Fibroblast of lung (primary cell): ENCODE measurements around the gene SUGP1. TPM values are rescaled to one million over a fixed set of nuclear protein-coding genes. Genes with fewer than 3 reads are reported as not detected.

Source experiments
- DNase-seq, 2 donors: peaks; one replicate each; pipeline versions ENCODE4 v3.0.0 to v3.0.0-alpha.2; 2010; ENCODE audit warnings: low read depth in 2 of 2
- H2AFZ ChIP-seq: 2 replicates; pipeline ENCODE4 v1.5.1; 2012; ENCODE audit warnings: low read length, control low read depth, inconsistent platforms
- H3K27ac ChIP-seq: 2 replicates; pipeline ENCODE4 v1.5.1; 2011; ENCODE audit warnings: low read length, control low read depth; ENCODE audit not compliant: insufficient read depth
- H3K27me3 ChIP-seq: 2 replicates; pipeline ENCODE4 v1.5.1; 2011; ENCODE audit warnings: mild to moderate bottlenecking, low read length; ENCODE audit not compliant: control insufficient read depth, insufficient read depth
- H3K36me3 ChIP-seq: 2 replicates; pipeline ENCODE4 v1.5.1; 2011; ENCODE audit warnings: low read length; ENCODE audit not compliant: control insufficient read depth, insufficient read depth
- H3K4me1 ChIP-seq: 2 replicates; pipeline ENCODE4 v1.5.1; 2011; ENCODE audit warnings: low read length; ENCODE audit not compliant: control insufficient read depth, insufficient read depth; ENCODE audit errors: extremely low read depth
- H3K4me2 ChIP-seq: 2 replicates; pipeline ENCODE4 v1.5.1; 2011; ENCODE audit warnings: low read length, control low read depth; ENCODE audit not compliant: insufficient read depth; ENCODE audit errors: extremely low read depth
- H3K4me3 ChIP-seq, 4 experiments: fragments of 200-600 bp in 1 of 4; sonication (generic) in 1 of 4; replicated peaks in 1 of 4; 2 replicates each; pipeline ENCODE4 v1.5.1; 2011 to 2016; ENCODE audit warnings: low read length in 4 of 4, low read depth in 3 of 4, mild to moderate bottlenecking in 3 of 4, control low read depth in 2 of 4, inconsistent platforms in 1 of 4, mixed read lengths in 1 of 4; ENCODE audit not compliant: insufficient read depth in 1 of 4; ENCODE audit errors: control extremely low read depth in 1 of 4
- H3K79me2 ChIP-seq: 2 replicates; pipeline ENCODE4 v1.5.1; 2012; ENCODE audit warnings: mild to moderate bottlenecking, low read length, inconsistent platforms; ENCODE audit not compliant: control insufficient read depth, insufficient read depth
- H3K9ac ChIP-seq: 2 replicates; pipeline ENCODE4 v1.5.1; 2011; ENCODE audit warnings: mild to moderate bottlenecking, low read length, control low read depth; ENCODE audit not compliant: insufficient read depth
- H3K9me3 ChIP-seq: 2 replicates; pipeline ENCODE4 v1.5.1; 2012; ENCODE audit warnings: low read depth, low read length; ENCODE audit not compliant: control insufficient read depth, insufficient read depth
- H4K20me1 ChIP-seq: 2 replicates; pipeline ENCODE4 v1.5.1; 2011; ENCODE audit warnings: low read length; ENCODE audit not compliant: control insufficient read depth, insufficient read depth; ENCODE audit errors: extremely low read depth
- EZH2 ChIP-seq: IDR thresholded peaks from 2 replicates; pipeline ENCODE4 v1.5.1; 2012; ENCODE audit warnings: low read length, control low read depth, mild to moderate bottlenecking; ENCODE audit errors: missing control alignments
- polyA plus RNA-seq, 2 donors: library from polyadenylated mRNA; depleted of rRNA in 1 of 2; stranded (reverse) in 1 of 2; unstranded in 1 of 2; fragments of >200 nt; gene quantifications; 2 replicates each; pipeline ENCODE4 v1.2.1, GENCODE V29; 2011 to 2012; ENCODE audit warnings: missing spikeins in 1 of 2
- total RNA-seq: library from RNA; depleted of rRNA; stranded (reverse); fragments of >200 nt; gene quantifications from 2 replicates; pipeline ENCODE4 v1.2.1, GENCODE V29; 2014
- TF ChIP-seq, protein P1 (sequence below), 2 donors: IDR thresholded peaks in 1 of 2; conservative IDR thresholded peaks in 1 of 2; 1 replicate in 1 of 2; 2 replicates in 1 of 2; pipeline ENCODE4 v1.5.1; 2011 to 2012; ENCODE audit warnings: low read length in 2 of 2, control low read depth in 1 of 2, inconsistent platforms in 1 of 2, low read depth in 1 of 2, mild to moderate bottlenecking in 1 of 2

Gene SUGP1
- total and polyA plus RNA-seq, 2 donors (not counting 1 experiment from before 2014, with no cell fraction given) = 17.3 to 27.7 TPM

GRCh38 chr19:19250196-19250801 is 70.0 kb downstream of the SUGP1 start:
- Histone ChIP-seq H3K4me3 (no peak overlapping the region), H3K27ac (no peak overlapping the region), H2AFZ (no peak overlapping the region), H3K9ac (no peak overlapping the region), H3K4me1 (no peaks in the 10 kb centered on the region), H3K79me2 (no peaks in the 10 kb centered on the region), H3K27me3 (peaks cover 24% of the 10 kb centered on the region), H3K36me3 (no peaks in the 10 kb centered on the region), H3K4me2 (no peak overlapping the region), H4K20me1 (no peaks in the 10 kb centered on the region), H3K9me3 (no peaks in the 10 kb centered on the region)
- TF ChIP-seq EZH2 = no peak
- TF ChIP-seq, protein P1, sequence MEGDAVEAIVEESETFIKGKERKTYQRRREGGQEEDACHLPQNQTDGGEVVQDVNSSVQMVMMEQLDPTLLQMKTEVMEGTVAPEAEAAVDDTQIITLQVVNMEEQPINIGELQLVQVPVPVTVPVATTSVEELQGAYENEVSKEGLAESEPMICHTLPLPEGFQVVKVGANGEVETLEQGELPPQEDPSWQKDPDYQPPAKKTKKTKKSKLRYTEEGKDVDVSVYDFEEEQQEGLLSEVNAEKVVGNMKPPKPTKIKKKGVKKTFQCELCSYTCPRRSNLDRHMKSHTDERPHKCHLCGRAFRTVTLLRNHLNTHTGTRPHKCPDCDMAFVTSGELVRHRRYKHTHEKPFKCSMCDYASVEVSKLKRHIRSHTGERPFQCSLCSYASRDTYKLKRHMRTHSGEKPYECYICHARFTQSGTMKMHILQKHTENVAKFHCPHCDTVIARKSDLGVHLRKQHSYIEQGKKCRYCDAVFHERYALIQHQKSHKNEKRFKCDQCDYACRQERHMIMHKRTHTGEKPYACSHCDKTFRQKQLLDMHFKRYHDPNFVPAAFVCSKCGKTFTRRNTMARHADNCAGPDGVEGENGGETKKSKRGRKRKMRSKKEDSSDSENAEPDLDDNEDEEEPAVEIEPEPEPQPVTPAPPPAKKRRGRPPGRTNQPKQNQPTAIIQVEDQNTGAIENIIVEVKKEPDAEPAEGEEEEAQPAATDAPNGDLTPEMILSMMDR (conservative IDR thresholded peaks at IDR 0.05 in 1 of 2, IDR thresholded peaks at IDR 0.05 in 1 of 2; ENCODE audit: low read depth in 1 of 2, low read length in 2 of 2) = no peak
- DNase-seq = no peak

DNA sequence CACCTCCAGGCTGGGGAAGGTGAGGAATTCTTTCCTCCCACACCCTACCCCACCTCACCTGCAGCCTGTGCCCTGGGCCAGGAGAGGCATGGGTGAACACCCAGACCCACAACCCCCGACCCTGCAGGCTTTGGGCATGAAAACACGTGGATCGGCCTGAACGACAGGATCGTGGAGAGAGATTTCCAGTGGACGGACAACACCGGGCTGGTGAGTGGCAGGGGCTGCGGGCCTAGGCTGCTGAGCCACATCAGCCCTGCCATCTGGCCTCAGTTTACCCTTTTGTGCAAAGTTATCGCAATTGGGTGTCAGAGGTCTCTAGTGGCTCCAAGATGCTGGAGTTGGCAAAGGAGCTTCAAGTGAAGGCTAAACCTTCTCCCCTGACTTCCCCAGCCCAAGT is 79.8 kb downstream of the SUGP1 start:
- Histone ChIP-seq H3K4me1 (no peaks in the 10 kb centered on the region), H3K4me3 (no peak overlapping the region), H3K9ac (no peak overlapping the region), H3K27ac (no peak overlapping the region), H2AFZ (no peak overlapping the region), H3K4me2 (no peak overlapping the region), H3K9me3 (no peaks in the 10 kb centered on the region), H3K27me3 (no peaks in the 10 kb centered on the region), H3K79me2 (no peaks in the 10 kb centered on the region), H3K36me3 (no peaks in the 10 kb centered on the region), H4K20me1 (no peaks in the 10 kb centered on the region)
- DNase-seq = no peak
- no peak for TF ChIP-seq EZH2
- TF ChIP-seq, protein P1 (conservative IDR thresholded peaks at IDR 0.05 in 1 of 2, IDR thresholded peaks at IDR 0.05 in 1 of 2; ENCODE audit: low read depth in 1 of 2, low read length in 2 of 2) = no peak

GRCh38 chr19:19239675-19240074 is 80.6 kb downstream of the SUGP1 start:
- Histone ChIP-seq H2AFZ (no peak overlapping the region), H3K4me2 (no peak overlapping the region), H3K9me3 (no peaks in the 10 kb centered on the region), H3K9ac (no peak overlapping the region), H3K4me3 (no peak overlapping the region), H3K36me3 (no peaks in the 10 kb centered on the region), H3K79me2 (no peaks in the 10 kb centered on the region), H3K27ac (no peak overlapping the region), H4K20me1 (no peaks in the 10 kb centered on the region), H3K4me1 (no peaks in the 10 kb centered on the region), H3K27me3 (no peaks in the 10 kb centered on the region)
- TF ChIP-seq, protein P1 (conservative IDR thresholded peaks at IDR 0.05 in 1 of 2, IDR thresholded peaks at IDR 0.05 in 1 of 2; ENCODE audit: low read depth in 1 of 2, low read length in 2 of 2) = no peak
- no peak for TF ChIP-seq EZH2
- no peak for DNase-seq
